AG09309 (cell line): ENCODE results near the gene BAG3.
A peak's percentile ranks its signal among the peaks of the same experiment; 100 is the strongest.

ENCODE experiments used
- DNase-seq: peaks from one replicate; pipeline ENCODE4 v3.0.0-alpha.2; 2010; ENCODE audit warnings: low read depth
- H3K4me3 ChIP-seq: 2 replicates; pipeline ENCODE4 v1.5.1; 2011; ENCODE audit warnings: mild to moderate bottlenecking, low read depth, low read length, moderate library complexity; ENCODE audit not compliant: control insufficient read depth
- TF ChIP-seq, protein P1 (sequence below): IDR thresholded peaks from 2 replicates; pipeline ENCODE4 v1.5.1; 2011; ENCODE audit warnings: mild to moderate bottlenecking, low read depth, low read length, inconsistent platforms; ENCODE audit not compliant: insufficient read depth, control insufficient read depth; ENCODE audit errors: missing control alignments

The BAG3 gene

DNA sequence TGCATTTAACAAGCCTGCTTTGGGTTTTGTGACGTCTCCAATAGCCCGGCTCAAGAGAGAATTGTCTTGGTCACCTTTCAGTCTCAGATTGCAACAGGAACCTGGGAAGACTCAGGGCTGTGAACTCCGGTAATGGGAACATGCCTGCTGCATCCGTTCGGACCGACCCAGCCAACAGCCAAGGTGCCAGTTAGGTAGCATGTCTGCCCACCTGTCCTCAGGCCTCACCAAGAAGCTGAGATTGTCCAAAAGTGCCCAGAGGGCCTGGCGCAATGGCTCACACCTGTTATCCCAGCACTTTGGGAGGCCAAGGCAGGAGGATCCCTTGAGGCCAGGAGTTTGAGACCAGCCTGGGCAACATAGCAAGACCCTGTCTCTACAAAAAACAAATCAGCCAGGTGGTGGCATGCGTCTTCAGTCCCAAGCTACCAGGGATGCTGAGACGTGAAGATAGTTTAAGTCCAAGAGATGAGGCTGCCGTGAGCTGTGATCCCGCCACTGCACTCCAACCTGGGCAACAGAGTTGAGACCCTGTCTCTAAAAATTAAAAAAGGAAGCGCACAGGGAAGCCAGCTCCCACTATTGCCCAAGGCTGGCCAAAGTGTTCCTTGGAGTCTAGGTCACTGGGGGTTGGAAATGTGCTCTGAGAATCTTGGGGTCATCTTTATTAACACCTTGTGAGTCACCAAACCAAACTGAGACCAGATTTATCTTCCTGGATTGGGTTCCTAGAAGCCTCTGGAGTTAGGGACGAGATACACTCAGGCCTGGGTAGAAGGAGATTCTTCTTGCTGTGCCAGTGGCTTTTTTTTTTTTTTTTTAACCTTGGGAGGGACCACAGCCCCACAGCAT lies 26.9 kb downstream of the BAG3 start:
- TF ChIP-seq, protein P1, sequence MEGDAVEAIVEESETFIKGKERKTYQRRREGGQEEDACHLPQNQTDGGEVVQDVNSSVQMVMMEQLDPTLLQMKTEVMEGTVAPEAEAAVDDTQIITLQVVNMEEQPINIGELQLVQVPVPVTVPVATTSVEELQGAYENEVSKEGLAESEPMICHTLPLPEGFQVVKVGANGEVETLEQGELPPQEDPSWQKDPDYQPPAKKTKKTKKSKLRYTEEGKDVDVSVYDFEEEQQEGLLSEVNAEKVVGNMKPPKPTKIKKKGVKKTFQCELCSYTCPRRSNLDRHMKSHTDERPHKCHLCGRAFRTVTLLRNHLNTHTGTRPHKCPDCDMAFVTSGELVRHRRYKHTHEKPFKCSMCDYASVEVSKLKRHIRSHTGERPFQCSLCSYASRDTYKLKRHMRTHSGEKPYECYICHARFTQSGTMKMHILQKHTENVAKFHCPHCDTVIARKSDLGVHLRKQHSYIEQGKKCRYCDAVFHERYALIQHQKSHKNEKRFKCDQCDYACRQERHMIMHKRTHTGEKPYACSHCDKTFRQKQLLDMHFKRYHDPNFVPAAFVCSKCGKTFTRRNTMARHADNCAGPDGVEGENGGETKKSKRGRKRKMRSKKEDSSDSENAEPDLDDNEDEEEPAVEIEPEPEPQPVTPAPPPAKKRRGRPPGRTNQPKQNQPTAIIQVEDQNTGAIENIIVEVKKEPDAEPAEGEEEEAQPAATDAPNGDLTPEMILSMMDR, result no peak
- H3K4me3 ChIP-seq, result no peak overlapping the region
- no peak for DNase-seq

DNA sequence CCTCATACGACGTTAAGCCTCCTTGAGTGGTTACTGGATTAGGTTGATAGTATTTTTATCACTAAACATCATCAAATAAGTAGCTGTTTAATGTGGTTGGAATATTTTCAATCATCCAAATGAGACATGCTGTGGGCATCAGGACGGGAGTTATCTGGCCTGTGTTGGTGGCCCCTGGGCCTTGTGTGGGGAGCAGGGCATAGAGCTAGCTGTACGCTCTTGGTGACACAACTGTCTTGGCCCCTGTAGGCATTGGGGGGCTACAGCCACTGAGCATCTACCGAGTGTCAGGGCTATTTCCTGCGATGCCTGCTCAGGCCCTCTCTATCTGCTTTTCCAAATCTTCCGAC lies 28.3 kb downstream of the BAG3 start:
- DNase-seq, result no peak

DNA sequence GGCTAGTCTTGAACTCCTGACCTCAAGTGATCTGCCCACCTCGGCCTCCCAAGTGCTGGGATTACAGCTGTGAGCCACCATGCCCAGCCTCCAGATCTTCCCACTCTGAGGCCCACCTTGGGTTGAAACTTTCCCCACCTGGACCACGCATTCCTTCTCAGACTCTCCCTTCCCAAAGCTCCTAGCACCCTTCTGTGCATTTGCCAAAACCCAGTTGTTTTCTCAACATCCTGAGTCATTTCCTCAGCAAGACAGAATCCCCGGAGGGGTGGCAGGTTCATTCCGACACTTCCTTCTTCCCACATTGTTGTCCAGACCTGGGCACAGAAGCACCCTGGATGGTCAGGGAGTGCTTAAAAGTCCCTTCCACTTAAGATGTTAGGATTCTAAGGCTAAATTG lies 28.9 kb downstream of the BAG3 start:
- TF ChIP-seq, protein P1, result no peak
- peak; percentile 53 for DNase-seq
- no peak overlapping the region for H3K4me3 ChIP-seq

More for the DNA sequence above, 28.3 kb downstream of the BAG3 start:
- H3K4me3 ChIP-seq, result no peak overlapping the region
- TF ChIP-seq, protein P1, result no peak

DNA sequence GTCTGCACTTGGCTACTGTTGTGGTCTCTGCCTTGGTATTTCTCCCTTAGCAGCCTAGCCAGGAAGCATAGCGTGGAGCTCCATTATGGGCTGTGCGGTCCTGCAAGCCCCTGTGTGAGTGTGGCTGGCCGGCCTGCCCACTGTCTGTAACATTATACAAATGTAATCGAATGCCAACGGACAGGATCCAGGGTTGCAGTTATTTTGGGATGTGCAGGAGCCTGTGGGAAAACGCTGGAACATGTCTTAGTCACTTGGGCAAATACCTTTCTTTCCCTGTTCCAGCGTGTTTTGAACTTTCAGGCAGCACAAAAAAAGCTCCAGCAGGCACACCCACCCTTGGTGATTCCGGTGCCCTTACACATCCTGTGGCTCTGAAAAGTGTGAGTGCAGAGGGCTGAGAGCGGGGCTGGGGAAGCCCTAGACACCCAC lies 29.5 kb downstream of the BAG3 start:
- TF ChIP-seq, protein P1, result no peak
- DNase-seq, result no peak
- H3K4me3 ChIP-seq, result no peak overlapping the region

DNA sequence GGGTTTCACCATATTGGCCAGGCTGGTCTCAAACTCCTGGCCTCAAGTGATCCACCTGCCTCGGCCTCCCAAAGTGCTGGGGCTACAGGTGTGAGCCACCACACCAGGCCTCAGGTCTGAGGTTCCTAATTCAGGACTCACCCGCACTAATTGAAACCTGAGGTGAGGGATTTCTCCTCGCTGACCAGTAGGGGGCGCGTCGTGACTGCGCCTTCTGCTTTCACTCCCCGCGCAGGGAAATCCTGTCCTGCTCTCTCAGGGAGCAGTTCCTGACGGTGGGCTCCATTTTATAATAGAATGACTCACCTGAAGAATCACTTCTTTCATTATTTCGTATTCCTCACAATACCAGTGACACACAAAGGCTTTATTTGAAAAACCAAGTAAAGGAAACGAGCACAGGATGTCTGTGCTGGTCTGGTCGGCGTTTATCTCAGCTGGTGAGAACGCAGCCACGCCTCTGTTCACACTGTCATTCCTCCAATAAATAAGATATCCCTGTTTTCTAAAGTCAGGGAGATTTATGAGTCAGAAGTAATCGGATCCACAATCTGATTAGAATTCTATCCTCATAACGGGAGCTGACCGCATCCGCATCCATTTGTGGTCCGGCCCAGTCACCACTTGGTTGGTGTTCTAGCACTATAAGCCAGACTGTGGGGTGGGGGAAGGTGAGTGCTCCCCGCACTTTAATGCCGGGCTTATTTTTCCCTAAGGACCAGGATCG lies 35.4 kb downstream of the BAG3 start:
- peak overlapping the region; percentile 17 for H3K4me3 ChIP-seq
- DNase-seq, result peak; percentile 66
- TF ChIP-seq, protein P1, result peak; percentile 87

DNA sequence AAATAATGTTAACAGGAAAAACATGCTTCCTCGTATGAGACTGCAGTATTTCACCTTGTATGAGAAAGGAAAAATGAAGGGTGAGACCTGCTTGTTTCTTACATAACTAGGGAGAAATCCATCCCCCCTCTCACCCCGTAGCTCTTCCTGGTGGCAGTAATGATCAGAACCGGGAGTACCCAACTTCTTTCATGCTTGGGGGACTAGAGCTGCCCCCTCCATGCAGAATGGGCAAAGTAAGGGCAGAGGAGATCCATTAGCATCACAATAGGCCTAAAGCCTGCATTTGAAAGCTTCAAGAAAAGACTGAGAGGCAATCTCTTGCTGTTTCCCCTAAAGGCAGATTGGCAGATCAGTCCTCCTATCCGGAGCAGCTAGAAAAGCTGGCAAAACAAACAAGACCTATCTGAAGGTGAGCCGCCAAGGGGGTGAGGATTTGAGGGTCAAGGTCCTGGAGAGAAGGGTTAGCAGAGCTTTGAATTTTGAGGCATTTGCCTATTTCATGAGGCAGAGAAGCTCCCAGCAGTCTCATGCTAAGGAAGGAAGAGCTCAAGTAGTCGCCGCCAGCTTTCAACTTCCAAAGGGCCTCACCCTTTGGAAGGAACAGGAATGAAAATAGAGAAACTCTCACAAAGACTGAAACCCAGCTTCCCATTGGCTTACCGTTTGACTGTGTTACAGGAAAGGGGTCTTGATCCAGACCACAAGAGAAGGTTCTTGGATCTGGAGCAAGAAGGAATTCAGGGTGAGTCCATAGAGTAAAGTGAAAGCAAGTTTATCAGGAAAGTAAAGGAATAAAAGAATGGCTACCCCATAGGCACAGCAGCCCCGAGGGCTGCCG lies 36.2 kb downstream of the BAG3 start:
- peak overlapping the region; percentile 17 for H3K4me3 ChIP-seq
- DNase-seq, result no peak
- TF ChIP-seq, protein P1, result no peak
